Measurements from ENCODE around the gene NFKBIB. TPM values are rescaled to one million over a fixed set of nuclear protein-coding genes. Genes with fewer than 3 reads are reported as not detected.
"Not testable (repeated sequence)": the region's sequence is repeated elsewhere in the genome, so short reads cannot be mapped to it uniquely, and the experiment has no call there.

NFKBIB gene
- total RNA-seq, 1 donor from 2014 or later: 11.3 TPM

DNA sequence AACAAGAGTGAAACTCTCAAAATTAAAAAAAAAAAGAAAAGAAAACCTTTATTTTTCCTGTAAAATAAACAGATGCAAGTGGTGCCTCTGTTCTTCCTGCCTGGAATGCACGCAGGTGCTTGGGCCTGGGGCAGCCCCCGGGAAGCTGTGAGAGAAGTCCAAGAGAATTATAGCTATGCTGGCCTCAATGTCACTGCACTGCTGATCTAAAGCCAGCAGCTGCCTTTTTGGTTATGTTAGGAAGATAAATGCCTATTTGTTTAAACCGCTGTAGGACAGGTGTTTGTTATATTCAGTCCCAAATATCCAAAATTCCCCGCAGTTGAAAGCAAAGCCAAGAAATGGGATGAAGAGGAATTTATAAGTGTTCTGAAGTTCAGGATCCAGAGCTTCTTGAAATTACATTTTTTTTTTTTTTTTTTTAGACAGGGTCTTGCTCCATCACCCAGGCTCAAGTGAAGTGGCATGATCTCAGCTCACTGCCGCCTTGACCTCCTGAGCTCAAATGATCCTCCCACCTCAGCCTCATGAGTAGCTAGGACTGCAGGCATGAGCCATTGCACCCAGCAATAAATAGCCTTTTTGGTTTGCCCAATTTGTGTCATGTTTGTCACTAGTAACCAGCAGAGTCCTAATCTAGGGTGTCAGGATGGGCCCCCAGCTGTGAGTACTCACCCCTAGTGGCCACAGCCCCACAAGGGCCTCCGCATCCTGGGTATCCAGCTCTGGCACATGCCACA lies 23.9 kb upstream of the NFKBIB start:
- DNase-seq (ENCODE audit: low read depth in 2 of 2): no peak

DNA sequence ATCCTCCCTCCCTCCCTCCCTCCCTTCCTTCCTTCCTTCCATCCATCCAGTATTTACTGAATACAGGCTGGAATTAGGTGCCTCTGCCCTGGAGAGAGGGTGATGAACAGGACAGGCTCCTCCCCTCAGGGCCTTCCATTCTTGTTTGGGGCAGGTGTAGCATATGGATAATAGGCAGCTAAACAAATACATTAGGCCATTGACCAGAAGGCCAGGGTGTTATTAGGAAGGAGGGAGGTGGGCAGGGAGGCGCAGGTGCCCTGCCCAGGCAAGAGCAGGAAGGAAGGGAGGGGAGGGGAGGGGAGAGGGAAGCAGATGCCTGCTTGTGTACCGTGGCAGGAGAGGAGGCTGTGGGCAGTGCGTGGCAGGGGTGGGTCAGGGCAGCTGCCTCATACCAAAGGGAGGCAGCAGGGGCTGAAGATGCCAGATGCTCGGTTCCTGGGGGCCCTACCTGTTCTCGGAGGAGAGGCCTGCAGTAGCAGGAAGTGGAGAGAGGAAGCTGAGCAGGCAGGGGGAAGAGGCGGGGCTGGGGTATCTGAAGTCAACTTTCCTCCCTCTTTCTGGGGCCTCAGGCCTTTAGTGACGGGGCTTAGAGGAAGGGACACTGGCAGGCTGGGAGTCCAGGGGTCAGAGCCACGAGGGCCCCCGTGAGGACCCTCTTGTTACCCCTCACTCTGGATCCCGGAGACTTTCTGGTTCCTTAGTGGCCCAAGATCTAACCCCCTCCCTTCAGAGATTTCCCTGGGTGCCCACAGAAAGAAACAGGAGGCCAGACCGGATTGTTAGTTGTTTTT lies 21.8 kb upstream of the NFKBIB start, which contains the start of gene RINL:
RINL (minus strand) TSS at position 495 of the 794 bp plus-strand sequence. CDS start 1,533 bp downstream, outside the sequence.
- peak; percentile 21 to 42 for DNase-seq (ENCODE audit: low read depth in 2 of 2)

DNA sequence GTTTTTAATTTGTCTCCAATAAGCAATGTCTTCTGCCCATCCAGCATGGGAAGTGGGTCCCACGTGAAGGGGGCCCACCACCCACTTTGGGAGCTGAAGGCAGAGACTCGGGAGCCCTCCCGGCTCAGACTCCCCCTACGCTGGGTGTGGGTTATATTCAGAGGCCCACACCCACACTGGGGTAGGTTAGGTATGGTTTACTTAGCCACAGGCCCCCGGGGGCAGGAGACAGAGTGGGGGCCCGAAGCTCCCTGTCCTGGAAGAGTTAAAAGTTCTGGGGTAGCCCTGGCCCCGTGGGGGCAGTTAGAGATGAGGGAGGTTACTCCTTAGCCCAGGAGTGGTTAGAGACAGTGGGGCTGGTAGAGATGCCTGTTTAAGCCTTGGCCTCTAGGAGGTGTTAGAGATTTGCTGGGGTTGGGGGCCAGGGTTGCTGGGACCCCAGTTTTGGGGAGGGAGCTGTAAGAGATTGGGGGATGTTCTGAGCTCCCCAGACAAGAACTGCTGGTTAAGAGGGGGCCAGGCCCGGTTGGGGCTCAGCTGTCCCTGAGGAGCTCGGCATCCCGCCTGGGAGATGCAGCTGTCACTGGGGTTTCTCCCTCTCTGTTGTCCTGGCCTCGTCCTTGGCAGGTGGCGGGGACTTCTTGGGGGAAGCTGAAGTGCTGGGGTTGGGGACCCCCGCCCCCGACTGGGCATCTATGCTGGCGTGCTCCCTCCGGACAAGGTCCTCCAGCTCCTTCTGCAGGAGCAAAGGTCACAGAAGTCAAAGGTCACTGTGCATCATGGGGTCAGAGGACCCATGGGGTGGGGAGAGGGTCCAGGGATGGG lies 21.0 kb upstream of the NFKBIB start:
- DNase-seq (ENCODE audit: low read depth in 2 of 2): no peak

DNA sequence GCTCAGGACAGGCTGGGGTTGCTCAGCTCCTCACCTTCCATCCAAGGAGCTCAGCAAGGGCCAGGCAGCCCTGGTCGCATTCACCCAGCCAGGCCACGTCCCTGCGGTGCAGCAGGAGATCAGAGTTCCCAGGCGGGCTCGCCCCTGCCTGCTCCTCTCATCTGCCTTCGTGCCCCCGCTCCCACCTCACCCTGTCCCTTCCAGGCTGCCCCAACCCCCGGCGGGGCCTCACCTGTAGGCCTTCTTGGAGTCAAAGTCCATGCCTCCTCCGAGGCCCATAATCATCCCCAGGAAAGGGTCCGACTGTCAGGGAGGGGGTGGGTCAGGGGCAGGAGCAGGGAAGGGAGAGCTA lies 20.4 kb upstream of the NFKBIB start:
- DNase-seq (ENCODE audit: low read depth in 2 of 2): no peak

DNA sequence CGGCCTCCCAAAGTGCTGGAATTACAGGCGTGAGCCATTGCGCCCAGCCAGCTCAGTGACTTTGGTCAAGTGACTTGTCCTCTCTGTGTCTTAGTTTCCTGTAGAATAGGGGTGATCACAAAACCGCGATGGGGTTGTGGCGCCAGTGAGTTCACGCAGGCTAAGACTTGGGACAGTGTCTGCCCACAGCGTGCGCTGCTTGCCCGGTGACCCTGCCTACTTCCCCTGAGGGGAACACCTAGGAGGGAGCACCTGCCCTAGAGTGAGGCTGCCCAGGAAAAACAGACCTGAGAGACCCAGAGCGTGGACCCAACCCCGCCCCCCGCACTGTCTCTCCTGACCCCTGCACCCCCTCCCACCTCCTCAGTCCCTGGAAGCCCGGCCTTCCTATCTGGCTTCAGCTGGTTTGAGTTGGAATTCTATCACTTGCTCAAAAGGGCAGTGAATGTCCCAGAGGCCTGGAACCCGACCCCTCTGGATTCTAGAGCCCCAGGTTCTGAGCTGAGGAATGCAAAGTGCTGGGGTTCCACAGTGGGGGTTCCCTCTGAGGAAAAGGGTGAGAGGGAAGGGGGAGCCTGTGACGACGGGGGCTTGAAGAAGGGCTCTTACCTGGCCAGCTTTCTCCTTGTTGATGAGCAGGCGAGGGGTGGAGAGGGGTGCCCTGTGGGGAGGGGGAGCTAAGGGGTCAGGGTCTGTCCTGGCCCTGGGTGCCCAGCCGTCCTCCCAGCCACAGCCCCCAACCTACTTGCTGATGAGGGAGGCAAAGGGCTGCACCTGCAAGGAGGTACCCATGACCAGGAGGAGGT lies 19.5 kb upstream of the NFKBIB start:
- DNase-seq (ENCODE audit: low read depth in 2 of 2): no peak

DNA sequence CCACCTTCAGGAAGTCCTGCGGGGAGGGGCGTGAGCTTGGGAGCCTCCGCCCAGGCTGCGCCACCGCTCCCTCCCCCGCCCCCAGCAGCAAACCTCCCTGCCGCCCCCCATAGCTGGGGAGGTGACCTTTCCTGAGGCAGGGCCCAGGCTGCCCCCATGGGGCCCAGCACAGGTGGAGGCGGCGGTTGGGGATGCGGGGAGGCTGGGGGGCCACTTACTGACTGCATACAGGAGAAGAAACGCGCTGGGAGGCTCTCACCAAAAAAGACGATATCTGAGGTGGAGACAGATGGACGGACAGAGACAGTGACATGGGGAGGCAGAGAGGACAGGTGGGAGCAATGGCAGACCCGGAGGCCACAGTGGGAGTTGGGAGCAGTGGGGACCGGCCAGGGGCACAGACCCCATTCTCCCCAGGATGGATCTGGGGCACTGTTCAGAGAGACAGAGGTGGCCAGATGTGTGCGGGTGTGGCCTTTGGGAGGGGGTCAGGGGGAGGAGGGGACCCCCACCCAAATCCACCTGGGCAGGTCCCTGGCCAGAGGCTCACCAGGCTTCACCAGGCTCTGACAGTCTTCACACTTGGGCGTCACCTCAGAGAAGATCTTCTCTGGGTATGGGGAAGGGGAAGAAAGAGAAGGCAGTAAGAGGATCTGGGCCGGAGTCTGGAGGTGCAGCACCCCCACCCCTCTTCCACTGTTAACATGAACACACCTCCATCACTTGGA lies 18.7 kb upstream of the NFKBIB start:
- DNase-seq (ENCODE audit: low read depth in 2 of 2): no peak

DNA sequence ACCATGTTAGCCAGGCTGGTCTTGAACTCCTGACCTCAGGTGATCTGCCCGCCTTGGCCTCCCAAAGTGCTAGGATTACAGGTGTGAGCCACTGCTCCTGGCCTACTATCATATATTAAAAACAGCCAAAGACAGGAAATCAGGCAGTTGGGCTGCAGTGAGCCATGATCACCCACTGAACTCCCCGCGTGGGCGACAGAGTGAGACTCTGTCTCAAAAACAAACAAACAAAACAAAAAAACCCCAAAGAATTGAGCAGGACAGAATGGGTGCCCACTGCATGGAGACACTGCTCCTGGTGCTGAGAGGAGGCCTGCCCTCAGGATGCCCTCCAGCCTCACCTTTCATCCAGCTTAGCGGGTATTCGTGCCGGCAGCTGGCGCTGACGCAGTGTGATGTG lies 16.5 kb upstream of the NFKBIB start:
- DNase-seq (ENCODE audit: low read depth in 2 of 2): no peak

DNA sequence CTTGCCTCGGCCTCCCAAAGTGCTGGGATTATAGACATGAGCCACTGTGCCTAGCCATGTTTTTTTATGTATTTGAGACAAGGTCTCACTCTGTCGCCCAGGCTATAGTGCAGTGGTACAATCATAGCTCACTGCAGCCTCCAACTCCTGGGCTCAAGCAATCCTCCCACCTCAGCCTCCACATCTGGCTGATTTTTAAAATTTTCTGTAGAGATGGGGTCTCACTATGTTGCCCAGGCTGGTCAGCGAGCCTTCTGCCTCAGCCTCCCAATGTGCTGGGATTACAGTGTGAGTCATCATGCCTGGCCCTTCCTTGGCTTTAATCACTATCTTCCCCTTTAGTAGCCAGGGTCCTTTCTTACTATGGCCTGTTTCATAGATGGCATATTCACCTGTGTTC lies 15.1 kb upstream of the NFKBIB start:
- DNase-seq (ENCODE audit: low read depth in 2 of 2): not testable (repeated sequence)

DNA sequence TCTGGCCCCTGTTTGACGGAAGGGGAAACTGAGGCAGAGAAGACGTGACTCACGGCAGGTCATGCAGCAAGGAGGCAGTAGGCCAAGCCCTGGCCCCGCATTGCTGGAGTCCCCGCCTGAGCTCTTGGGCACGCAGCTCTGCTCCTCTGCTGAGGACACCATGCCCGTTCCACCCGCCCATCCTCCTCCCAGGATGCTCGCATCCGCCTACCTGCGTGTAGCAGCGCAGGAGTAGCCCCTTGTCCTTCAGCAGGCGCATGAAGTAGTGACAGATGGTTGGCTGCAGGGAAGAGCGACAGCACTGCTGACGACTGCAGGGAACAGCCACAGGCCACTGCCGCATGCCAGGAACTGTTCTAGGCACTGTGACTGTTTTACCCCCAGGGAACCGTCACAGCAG lies 10.9 kb upstream of the NFKBIB start:
- DNase-seq (ENCODE audit: low read depth in 2 of 2): no peak

DNA sequence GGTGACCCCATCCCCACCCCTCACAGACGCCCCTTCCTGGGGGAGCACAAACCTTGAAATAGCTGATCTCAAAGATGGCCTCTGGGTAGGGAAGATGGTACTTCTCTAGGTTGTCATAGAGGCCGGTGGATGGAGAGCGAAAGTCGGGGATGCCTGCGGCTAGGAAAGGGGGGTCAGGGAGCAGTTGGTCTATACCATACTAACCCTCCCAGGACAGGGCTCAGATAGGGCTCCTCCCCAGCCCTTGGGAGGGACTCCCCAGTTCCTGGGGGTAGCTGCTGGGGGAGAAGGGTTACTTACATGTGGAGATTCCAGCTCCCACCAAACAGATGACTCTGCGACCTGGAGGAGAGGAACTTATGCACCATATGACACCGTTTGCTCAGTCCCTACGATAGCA lies 10.0 kb upstream of the NFKBIB start:
- DNase-seq (ENCODE audit: low read depth in 2 of 2): no peak

DNA sequence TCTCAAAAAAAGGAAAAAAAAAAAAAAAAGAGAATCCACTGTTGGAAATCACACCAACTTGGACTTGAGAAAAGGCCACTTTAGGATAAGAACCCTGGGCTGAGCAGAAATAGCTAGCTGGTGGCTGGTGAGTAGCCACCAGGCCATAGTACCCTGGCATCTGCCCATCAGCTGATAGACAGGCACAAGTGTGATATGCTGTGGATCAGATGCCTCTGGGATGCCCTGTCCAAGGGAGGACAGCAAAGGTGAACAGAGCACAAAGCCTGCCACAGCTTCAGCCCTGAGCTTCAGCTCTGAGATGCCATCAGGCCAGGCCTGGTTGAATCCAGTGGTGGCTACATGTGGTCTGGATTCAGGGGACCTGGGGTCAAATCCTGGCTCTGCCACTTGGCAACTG lies 9.1 kb upstream of the NFKBIB start:
- no peak for DNase-seq (ENCODE audit: low read depth in 2 of 2)

DNA sequence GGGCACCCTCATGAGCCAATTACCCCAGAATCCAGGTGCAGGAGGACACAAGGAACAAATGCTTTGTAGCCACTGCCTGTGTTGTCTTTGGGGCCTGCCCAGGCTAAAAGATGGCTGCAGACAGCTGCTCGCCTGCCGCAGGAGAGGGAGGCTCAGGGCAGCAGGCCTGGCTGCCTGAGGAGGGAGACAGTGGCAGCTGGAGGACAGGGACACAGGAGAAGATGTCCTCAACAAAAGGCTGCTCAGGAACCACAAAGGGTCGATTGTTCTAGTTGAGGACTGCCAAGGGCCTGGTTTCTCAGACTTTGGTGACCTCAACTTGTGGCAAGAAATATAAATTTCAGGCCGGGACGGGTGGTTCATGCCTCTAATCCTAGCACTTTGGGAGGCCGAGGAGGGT lies 8.0 kb upstream of the NFKBIB start:
- no peak for DNase-seq (ENCODE audit: low read depth in 2 of 2)

DNA sequence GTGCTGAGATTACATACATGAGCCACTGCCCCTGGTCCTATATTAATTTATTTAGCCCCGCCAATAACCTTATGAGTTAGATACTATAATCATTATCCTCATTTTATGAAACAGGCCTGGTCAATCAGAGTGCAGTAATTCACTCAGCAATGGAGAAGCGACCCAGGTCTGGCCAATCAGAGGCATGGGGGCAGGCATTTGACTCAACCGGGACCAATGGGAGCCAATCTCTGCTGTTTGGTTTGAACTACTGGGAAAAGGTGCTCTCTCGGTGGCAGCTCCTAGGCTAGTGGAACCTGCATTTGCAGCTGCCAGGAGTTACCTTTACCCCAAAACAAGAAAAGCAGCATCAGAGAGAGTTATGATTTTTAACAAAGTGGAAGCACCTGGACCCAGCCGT lies 6.9 kb upstream of the NFKBIB start:
- DNase-seq (ENCODE audit: low read depth in 2 of 2): peak in 1 of 2 donors; percentile 55

DNA sequence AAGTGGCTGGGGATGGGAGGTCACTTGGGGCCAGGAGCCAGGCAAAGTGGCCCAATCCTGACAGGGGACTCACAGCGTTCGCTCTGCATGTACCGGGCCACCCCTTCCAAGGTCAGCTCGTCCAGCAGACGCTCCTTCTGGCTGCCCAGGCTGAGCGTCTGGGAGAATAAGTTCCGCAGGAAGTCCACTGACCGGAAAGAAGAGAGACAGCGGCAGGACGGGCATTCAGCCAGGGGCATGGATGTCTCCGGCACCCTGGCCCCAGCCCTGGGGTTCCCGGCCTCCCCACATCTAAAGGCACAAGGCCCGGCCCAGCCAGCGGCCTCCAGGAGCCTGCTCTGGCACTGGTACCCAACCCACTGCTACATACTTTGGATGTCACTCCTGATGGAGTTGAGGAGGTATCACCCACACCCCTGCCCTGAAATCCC lies 6.4 kb upstream of the NFKBIB start:
- peak in 1 of 2 donors; percentile 33 for DNase-seq (ENCODE audit: low read depth in 2 of 2)

DNA sequence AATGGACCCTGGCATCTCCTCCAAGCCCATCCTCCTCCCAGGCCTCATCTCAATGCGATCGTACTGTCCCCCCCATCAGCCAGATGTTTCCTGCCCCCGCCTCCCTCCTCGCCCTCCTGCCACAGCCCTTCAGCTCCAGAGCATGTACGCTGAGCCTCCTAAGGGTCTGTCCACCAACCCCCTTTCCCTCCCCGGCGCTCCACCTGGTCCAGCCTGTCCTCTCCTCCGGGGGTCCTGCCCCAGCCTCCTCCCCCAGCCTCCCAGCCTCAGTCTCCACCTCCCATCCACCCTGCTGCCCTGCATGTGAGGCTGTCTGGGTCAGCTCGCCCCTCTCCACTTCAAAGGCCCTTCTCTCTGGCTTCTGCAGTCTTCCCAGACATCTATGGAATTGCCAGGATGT lies 4.8 kb upstream of the NFKBIB start:
- no peak for DNase-seq (ENCODE audit: low read depth in 2 of 2)

DNA sequence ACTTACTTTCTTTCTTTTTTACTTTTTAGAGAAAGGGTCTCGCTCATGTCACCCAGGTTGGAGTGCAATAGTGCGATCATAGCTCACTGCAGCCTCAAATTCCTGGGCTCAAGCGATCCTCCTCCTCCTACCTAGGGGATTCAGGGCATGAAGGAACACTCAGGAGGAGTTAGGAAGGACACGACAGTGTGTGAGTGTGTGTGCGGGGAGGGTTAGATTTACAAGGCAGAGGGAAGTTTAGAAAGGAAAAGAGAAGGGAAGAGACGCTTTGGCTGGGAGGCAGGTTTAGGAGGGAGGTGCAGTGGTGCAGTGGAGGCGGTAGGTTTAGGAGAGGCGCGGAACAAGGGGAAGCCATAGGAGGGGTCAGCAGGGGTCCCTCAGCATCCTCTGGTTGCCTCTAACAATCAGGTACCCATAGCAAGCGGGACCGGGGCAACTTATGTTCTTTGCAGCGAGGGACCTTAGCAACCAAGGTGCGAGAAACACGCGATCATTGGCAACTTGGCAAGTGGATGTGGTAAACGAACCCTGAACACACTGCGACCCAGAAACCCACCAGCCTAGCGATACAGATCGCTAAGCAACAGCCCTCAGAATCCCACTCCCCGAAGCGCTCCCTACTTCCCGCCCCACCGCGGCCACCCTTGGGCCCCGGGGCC lies 852 bp upstream of the NFKBIB start:
- DNase-seq (ENCODE audit: low read depth in 2 of 2): peak in 1 of 2 donors; percentile 19

DNA sequence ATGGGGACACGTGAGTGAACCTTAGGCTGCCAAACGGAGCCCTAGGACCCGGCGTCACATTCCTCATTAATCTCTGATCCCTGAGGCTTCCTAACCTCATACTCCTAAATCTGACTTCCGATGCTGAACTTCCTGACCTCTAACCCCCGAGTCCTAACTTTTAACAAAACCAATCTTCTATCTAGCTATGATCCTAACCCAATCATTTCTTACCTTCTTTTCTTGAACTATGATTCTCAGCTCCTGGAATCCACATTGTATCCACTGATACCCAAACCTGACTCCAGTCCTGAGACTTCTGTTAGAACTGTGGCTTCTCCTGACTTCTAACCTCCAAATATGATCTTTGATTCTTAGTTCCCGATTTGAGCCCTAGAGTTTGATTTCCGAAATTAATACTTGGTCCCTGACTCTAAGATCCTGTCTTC lies 447 bp downstream of the NFKBIB start:
- DNase-seq (ENCODE audit: low read depth in 2 of 2): no peak

DNA sequence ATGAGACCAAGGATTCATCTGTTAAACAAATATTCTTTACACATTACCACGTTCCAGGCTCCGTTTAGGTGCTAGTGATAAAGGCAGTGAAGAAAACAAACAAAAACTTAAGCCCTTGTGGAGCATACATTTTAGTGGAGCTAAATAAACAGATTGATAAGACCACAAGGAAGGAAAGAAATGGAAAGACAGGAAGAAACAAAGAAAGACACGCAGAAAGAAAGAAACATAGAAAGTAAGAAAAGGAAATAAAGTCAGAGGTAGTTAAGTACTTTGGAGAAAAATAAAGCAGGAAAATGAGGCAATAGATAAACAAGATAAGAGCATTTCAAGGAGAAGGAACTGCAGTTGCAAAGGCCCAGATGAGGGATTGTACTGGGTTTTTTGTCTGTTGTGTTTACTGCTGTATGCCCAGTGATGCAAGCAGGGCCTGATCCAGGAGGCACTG lies 998 bp downstream of the NFKBIB start:
- no peak for DNase-seq (ENCODE audit: low read depth in 2 of 2)

DNA sequence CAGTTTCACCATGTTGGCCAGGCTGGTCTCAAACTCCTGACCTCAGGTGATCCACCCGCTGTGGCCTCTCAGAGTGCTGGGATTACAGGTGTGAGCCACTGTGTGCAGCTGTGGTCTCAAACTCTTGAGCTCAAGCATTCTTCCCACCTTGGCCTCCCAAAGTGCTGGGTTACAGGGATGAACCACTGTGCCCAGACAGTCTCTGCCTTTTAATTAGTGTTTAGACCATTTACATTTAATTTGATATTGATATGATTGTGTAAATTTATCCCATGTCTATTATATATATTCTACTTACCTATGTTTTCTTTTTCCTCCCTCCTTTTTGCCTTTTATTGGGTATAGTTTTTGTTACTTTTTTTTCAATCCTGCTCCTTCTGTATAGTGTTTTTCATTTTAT lies 1.9 kb downstream of the NFKBIB start:
- DNase-seq (ENCODE audit: low read depth in 2 of 2): no peak

Measured in lung microvascular endothelial cell (primary cell).